Erythroblast (primary cell): Measurements from ENCODE around the gene NNMT.

ENCODE experiments used
- DNase-seq, 2 experiments: peaks; one replicate each; lab custom pipeline; 2025; lab: John Stamatoyannopoulos, UW
- GATA1 ChIP-seq: IDR thresholded peaks from 2 replicates; pipeline ENCODE4 v1.6.1; 2011; ENCODE audit warnings: low read depth, mild to moderate bottlenecking, control low read depth, low read length, moderate library complexity
- POLR2A ChIP-seq: IDR thresholded peaks from 2 replicates; pipeline ENCODE4 v1.6.1; 2011; ENCODE audit warnings: mild to moderate bottlenecking, low read length

Gene NNMT

DNA sequence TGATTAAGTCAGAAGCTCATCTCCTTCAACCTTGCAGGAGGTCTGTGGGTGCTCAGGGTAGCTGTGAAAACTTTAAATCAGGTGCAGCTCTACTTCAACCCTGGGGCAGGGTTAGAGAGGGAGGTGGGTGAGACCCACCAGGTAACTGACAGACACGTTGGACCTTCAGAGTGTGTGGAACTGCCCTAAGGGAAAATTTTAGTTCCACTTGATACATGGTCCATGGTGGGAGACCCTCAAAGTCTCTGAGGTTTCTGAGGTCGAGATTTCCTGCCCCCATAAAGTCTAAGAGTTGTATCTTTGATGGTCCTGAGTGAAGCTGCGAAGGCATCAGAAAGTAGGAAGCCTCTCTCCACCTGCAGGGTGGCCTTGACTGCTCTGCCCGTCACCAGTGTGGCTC is 23.9 kb upstream of the NNMT start:
- no peak for DNase-seq
- no peak for TF ChIP-seq POLR2A
- TF ChIP-seq GATA1, result no peak

DNA sequence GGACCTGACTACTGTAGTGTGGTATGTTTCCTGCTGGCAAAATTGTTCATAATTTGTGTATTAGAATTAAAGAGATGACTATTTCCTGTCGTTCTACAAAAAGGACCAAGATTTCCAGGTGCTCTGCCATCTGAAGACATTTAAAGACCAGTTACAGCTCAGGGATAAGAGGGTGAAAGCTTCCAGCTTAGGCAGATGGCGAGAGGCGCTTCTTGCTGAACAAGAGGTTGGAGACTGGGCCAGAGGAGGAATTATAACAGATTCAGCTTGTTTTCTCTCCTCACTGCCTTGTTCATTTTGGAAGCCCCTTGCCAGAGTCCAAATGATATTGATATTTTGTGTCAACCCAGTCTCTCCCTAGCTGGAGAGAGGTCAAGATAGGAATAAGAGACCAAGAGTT is 23.1 kb upstream of the NNMT start:
- no peak for DNase-seq
- TF ChIP-seq GATA1 (no peak), POLR2A (no peak)

DNA sequence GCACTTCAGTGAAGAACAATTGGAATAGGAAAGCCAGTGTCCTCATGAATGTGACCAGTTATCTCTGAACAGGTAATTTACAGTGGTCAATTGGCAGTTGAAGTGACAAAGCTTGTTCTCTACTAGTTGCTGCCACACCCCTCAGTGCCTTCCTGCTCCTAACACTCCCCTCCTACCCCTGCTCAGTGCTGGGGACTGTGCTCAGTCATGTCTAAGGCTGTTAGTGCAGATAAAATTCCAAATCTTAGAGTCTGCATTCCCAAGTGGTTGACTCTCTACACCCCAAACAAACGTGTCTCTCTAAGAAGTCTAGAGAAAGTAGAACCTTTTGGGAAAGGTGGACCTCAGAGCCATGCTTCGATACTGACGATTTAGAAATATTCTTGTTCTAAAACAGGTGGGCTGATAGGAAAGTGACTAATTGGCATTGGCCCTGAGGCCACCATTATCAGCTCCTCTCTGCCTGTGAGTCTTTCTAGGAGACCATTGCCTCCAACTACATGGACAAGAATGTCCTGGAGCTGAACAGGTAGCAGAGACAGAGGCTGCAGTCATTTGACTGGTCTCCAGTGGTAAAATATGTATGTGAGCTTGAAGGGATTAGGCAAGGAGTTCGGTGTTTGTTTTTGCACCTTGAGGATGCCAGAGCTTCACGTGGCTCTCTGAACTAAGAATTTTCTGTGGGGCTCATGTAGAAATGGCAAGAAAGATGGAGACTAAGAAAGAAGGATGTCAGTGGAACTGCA is 22.1 kb upstream of the NNMT start:
- TF ChIP-seq POLR2A (no peak), GATA1 (no peak)
- no peak for DNase-seq

DNA sequence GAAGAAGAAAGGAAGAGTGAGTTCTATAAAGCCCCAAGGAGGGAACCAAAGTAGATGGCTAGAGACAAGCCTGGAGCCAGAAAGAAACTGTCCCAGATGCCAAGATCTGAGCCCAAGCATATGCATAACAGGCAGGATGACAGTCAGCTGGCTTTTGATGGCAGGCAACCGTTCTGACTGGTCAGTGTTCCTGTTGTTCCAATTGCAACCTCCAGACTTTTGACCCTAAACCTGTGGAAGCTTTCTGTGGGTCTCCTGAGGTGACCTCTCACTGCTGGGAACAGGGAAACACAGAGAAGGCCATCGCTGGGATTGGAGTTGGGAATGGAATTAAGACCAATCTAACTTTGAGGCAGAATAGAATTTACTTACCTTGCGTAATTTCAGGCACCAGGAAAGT is 21.6 kb upstream of the NNMT start:
- TF ChIP-seq POLR2A, result no peak
- TF ChIP-seq GATA1, result no peak
- no peak for DNase-seq

DNA sequence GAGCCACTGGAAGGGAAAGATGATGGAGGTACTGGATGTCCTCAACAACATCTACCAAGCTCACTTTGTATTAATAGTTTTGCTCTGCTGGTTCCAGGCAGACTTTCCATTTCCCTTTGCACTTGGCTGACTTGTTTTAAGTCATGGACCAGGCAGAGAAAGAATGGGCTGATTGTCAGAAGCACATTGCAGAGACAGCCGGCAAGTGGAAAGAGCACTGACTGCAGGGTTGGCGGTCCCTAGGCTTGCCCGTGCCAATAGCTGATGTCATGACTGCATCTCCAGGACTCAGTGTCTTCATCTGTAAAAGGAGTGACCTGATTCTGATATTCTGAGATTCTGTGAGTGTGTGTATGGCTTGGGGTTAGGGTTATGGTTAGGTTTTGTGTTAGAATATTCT is 20.9 kb upstream of the NNMT start:
- DNase-seq, result no peak

GRCh38 chr11:114276077-114276476 is 20.1 kb upstream of the NNMT start:
- DNase-seq, result no peak

More for the DNA sequence above, 20.9 kb upstream of the NNMT start:
- no peak for TF ChIP-seq GATA1
- TF ChIP-seq POLR2A, result no peak

GRCh38 chr11:114277637-114278341 is 18.4 kb upstream of the NNMT start:
- DNase-seq, result no peak
- TF ChIP-seq POLR2A (no peak), GATA1 (no peak)

More at GRCh38 chr11:114276077-114276476, 20.1 kb upstream of the NNMT start:
- TF ChIP-seq GATA1 (no peak), POLR2A (no peak)

- no peak for DNase-seq
Measured at GRCh38 chr11:114278342-114279065, 17.7 kb upstream of the NNMT start.

GRCh38 chr11:114279792-114280546 is 16.2 kb upstream of the NNMT start:
- DNase-seq, result no peak
- TF ChIP-seq GATA1 (no peak), POLR2A (no peak)

More at GRCh38 chr11:114278342-114279065, 17.7 kb upstream of the NNMT start:
- TF ChIP-seq GATA1, result no peak
- TF ChIP-seq POLR2A, result no peak

DNA sequence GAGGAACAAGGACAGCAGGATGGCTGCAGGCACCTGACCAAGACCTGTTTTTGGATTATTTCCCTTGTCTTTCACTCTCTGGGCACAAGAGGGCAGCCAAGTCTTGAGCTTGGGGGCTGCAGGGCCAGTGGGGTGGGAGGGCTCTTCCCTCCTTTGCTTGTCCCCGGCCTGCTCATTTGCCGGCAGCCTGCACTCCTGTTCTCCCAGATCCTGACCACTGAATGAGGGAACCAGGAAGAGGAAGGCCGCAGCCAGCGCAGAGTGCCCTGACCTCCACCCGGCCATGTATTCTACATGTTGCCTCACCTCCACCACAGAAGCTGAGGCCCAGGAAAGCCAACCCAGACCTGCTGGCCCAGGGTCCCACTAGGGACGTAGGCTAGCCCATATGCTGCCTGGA is 15.5 kb upstream of the NNMT start:
- DNase-seq, result peak; percentile 19 to 50
- TF ChIP-seq POLR2A, result no peak
- TF ChIP-seq GATA1, result no peak

DNA sequence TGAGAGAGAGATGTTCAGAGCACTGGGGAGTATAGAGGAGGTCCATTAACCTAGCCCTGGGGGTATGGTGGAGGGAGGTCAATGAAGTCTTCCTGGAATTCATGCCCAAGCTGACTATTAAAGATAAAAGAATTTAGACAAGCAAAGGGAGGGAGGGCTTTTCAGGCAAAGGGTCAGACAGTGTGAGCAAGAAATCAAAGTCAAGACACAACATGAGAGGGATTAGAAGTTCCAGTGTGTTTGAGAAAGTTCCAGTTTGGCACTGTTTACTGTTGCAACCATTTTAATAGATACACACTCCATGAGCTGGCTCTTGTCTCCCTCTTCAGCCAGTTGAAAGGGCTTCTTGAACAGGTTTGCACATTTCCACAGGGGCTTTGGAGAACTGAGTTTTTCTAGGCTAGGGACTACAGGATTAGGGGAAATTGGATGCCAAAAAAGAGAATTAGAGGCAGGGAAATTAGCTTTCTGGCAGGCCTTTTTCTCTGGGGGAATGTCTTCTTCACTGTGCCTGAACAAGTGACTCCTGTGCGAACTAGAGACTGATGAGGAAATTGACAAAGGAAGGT is 14.7 kb upstream of the NNMT start:
- DNase-seq, result no peak
- no peak for TF ChIP-seq POLR2A
- no peak for TF ChIP-seq GATA1

- TF ChIP-seq POLR2A (no peak), GATA1 (no peak)
- DNase-seq, result no peak
Measured at GRCh38 chr11:114282488-114282887, 13.7 kb upstream of the NNMT start.

DNA sequence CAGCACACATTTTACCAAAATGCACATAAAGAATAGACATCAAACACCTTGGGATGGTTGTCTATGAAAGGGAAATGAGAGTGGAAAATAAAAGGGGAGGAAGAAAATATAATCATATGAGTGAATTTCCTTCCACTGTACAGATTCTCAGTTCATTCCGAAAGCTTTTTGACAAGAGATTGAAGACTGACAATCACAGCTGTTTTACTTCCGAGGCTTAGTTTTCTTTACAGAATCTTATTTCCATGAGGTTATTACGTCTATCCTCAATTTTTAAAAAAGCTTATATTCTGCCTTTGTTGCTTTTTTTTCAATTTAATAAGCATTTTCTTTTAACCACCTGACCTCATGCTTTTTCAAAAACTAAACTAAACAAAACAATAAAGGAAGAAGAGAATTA is 12.8 kb upstream of the NNMT start:
- DNase-seq, result no peak
- TF ChIP-seq POLR2A (no peak), GATA1 (no peak)
